ENCODE measurements around the gene CNTN1.

The CNTN1 gene

DNA sequence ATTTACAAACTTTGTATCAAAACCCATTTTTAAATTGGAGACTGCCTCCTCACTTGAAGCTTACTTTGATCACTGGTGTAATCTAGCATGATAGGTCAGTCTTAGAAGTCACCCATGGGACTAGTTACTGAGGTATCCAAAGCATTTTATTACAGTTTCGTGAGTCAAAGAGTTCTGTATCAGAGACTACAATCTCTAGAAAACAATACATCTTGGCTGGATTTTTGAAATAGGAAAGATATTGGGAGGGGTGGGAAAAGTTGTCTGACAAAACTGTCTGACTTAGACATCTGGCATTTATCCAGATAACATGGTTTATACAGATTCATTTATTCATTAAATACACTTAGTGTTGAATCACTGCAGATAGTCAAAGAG lies 322.4 kb downstream of the CNTN1 start:
- in situ Hi-C loops (cut with HindIII; ENCODE audit: low sequenced_read_pairs): no loop called here
- peak; percentile 31 for DNase-seq (ENCODE audit: low read depth, low spot score)
- no peak for TF ChIP-seq CTCF (IDR thresholded peaks at IDR 0.05; ENCODE audit: low read depth, low read length)
- no peak overlapping the region for H3K4me3 ChIP-seq (ENCODE audit: low read depth, low read length)

DNA sequence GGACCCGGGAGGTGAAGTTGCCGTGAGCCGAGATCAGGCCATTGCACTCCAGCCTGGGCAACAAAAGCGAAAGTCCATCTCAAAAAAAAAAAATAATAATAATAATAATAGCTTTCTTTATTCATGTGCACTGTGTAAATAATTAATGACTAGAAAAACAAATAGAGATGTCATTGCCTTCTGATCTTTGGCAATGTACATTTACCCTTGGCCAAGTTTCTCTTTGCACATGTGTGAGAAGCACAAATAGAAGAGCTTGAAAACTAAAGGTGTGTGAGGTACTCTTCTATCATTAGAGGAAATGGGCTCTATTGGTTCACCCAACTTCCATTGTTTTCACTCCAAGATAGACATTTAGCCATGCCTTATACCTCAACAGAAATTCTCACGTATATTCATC lies 325.8 kb downstream of the CNTN1 start:
- no peak for TF ChIP-seq CTCF (IDR thresholded peaks at IDR 0.05; ENCODE audit: low read depth, low read length)
- no peak for DNase-seq (ENCODE audit: low read depth, low spot score)
- in situ Hi-C loops (cut with HindIII; ENCODE audit: low sequenced_read_pairs): no loop called here
- no peak overlapping the region for H3K4me3 ChIP-seq (ENCODE audit: low read depth, low read length)

GRCh38 chr12:41019461-41019860 lies 327.2 kb downstream of the CNTN1 start:
- no peak for TF ChIP-seq CTCF (IDR thresholded peaks at IDR 0.05; ENCODE audit: low read depth, low read length)
- no peak overlapping the region for H3K4me3 ChIP-seq (ENCODE audit: low read depth, low read length)
- in situ Hi-C loops (cut with HindIII; ENCODE audit: low sequenced_read_pairs): no loop called here

GRCh38 chr12:41023836-41024235 lies 331.6 kb downstream of the CNTN1 start:
- DNase-seq (ENCODE audit: low read depth, low spot score): no peak
- TF ChIP-seq CTCF (IDR thresholded peaks at IDR 0.05; ENCODE audit: low read depth, low read length): no peak
- H3K4me3 ChIP-seq (ENCODE audit: low read depth, low read length): no peak overlapping the region
- in situ Hi-C loops (cut with HindIII; ENCODE audit: low sequenced_read_pairs): no loop called here

More at GRCh38 chr12:41019461-41019860, 327.2 kb downstream of the CNTN1 start:
- DNase-seq (ENCODE audit: low read depth, low spot score): no peak

DNA sequence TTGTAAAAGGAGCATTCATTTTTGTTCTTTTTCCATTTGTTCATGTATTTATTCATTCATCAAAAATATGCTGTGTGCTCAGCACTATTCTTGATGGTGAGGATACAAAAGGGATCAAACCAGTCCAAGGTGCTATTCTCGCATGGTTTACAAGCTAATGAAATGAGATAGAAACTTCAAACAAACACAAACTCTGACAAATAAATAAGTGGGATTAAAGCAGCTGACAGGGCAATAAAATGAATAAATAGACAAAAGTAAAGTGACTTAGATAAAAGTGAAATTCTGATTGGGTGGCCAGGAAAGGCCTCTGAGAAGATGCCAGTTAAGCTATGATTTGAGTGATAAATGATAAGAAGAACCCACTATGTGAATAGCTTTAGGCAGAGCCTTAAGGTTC lies 333.9 kb downstream of the CNTN1 start:
- no peak for TF ChIP-seq CTCF (IDR thresholded peaks at IDR 0.05; ENCODE audit: low read depth, low read length)
- in situ Hi-C loops (cut with HindIII; ENCODE audit: low sequenced_read_pairs): no loop called here
- no peak for DNase-seq (ENCODE audit: low read depth, low spot score)
- no peak overlapping the region for H3K4me3 ChIP-seq (ENCODE audit: low read depth, low read length)

- in situ Hi-C loops (cut with HindIII; ENCODE audit: low sequenced_read_pairs): no loop called here
- no peak for TF ChIP-seq CTCF (IDR thresholded peaks at IDR 0.05; ENCODE audit: low read depth, low read length)
- no peak for DNase-seq (ENCODE audit: low read depth, low spot score)
- H3K4me3 ChIP-seq (ENCODE audit: low read depth, low read length): no peak overlapping the region
Measured at GRCh38 chr12:41032386-41032785, 340.1 kb downstream of the CNTN1 start.

GRCh38 chr12:41034686-41035085 lies 342.4 kb downstream of the CNTN1 start:
- in situ Hi-C loops (cut with HindIII; ENCODE audit: low sequenced_read_pairs): no loop called here
- DNase-seq (ENCODE audit: low read depth, low spot score): peak; percentile 33
- H3K4me3 ChIP-seq (ENCODE audit: low read depth, low read length): no peak overlapping the region
- no peak for TF ChIP-seq CTCF (IDR thresholded peaks at IDR 0.05; ENCODE audit: low read depth, low read length)

Data from astrocyte of the spinal cord (primary cell).